ENCODE data around the gene DENND10. TPM values are rescaled to one million over a fixed set of nuclear protein-coding genes. Genes with fewer than 3 reads are reported as not detected.
"Not testable (repeated sequence)": the region's sequence is repeated elsewhere in the genome, so short reads cannot be mapped to it uniquely, and the experiment has no call there.

The DENND10 gene
- total RNA-seq, 4 donors from 2014 or later: 57.1 to 103 (median 59.9) TPM

DNA sequence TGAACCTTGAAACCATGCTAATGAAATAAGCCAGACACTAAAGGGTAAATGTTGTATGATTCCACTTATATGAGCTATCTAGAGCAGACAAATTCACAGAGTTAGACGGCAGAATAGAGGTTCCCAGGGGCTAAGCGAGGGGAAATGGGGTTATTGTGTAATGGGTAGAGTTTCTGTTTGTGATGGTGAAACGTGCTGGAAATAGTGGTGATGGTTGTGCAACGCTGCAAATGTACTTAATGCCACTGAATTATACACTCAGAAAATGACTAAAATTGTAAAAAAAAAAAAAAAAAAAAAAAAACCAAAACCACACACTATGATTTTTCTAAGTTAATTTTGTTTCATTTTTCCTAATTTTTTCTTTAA, 31.6 kb downstream of the DENND10 start:
- Histone ChIP-seq H3K36me3 (peaks cover 0 to 14% (median 0%) of the 10 kb centered on the region in 4 donors), H3K4me1 (peaks cover 0 to 5% (median 1%) of the 10 kb centered on the region in 4 donors), H3K27me3 (no peaks in the 10 kb centered on the region), H3K4me3 (no peak overlapping the region), H3K9me3 (no peaks in the 10 kb centered on the region), H3K27ac (peak overlapping the region in 2 of 4 donors; percentile 25 to 55)
- WGBS, 2 donors (ENCODE audit: low coverage in 1 of 2): 65 to 81% methylated on average over 3 to 4 of the region's 4 CpGs
- in situ Hi-C loops (cut with MboI; ENCODE audit: low pct_ligation_motif_present in 1 of 4, low pct_unique_long_range_greater_than_20kb in 1 of 4, low sequenced_read_pairs in 3 of 4) (loop anchor here in 1 of 4 donors (25.0 kb wide), 1 partner anchor 98 kb away; the partner anchor contains the start of gene NANOS1), intact Hi-C loops (cut with DNase I; ENCODE audit: low total_unique reads) (no loop called here)
- TF ChIP-seq POLR2A (IDR thresholded peaks at IDR 0.05): no peak
- no peak for TF ChIP-seq EP300 (IDR thresholded peaks at IDR 0.05; ENCODE audit: low read depth)
- TF ChIP-seq, protein P1, sequence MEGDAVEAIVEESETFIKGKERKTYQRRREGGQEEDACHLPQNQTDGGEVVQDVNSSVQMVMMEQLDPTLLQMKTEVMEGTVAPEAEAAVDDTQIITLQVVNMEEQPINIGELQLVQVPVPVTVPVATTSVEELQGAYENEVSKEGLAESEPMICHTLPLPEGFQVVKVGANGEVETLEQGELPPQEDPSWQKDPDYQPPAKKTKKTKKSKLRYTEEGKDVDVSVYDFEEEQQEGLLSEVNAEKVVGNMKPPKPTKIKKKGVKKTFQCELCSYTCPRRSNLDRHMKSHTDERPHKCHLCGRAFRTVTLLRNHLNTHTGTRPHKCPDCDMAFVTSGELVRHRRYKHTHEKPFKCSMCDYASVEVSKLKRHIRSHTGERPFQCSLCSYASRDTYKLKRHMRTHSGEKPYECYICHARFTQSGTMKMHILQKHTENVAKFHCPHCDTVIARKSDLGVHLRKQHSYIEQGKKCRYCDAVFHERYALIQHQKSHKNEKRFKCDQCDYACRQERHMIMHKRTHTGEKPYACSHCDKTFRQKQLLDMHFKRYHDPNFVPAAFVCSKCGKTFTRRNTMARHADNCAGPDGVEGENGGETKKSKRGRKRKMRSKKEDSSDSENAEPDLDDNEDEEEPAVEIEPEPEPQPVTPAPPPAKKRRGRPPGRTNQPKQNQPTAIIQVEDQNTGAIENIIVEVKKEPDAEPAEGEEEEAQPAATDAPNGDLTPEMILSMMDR (IDR thresholded peaks at IDR 0.05): no peak
- no peak for TF ChIP-seq POLR2AphosphoS5 (IDR thresholded peaks at IDR 0.05)
- no peak for DNase-seq

DNA sequence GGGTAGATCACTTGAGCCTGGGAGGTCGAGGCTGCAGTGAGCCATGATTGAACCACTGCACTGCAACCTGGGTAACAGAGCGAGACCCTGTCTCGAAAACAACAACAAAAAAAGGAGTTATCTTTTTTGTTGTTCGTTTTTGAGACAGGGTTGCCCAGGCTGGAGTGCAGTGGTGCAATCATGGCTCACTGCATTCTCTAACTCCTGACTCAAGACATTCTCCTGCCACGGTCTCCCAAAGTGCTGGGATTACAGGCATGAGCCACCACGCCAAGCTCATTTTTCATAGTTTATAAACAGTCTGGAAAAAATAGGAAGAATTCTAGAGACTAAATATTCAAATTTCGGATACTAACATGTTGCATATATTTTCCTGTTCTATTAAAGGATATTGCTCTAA, 32.2 kb downstream of the DENND10 start:
- Histone ChIP-seq H3K4me1 (peaks cover 0 to 3% (median 0%) of the 10 kb centered on the region in 4 donors), H3K27ac (peak overlapping the region in 2 of 4 donors; percentile 16 to 25), H3K27me3 (no peaks in the 10 kb centered on the region), H3K9me3 (no peaks in the 10 kb centered on the region), H3K36me3 (peaks cover 0 to 12% (median 0%) of the 10 kb centered on the region in 4 donors), H3K4me3 (no peak overlapping the region)
- DNase-seq: no peak
- 82 to 94% methylated on average over 6 to 7 of the region's 7 CpGs for WGBS, 2 donors (ENCODE audit: low coverage in 1 of 2)
- in situ Hi-C loops (cut with MboI; ENCODE audit: low pct_ligation_motif_present in 1 of 4, low pct_unique_long_range_greater_than_20kb in 1 of 4, low sequenced_read_pairs in 3 of 4): loop anchor here in 1 of 4 donors (25.0 kb wide), 1 partner anchor 99 kb away; the partner anchor contains the start of gene NANOS1
- intact Hi-C loops (cut with DNase I; ENCODE audit: low total_unique reads): no loop called here
- TF ChIP-seq EP300 (IDR thresholded peaks at IDR 0.05; ENCODE audit: low read depth) (no peak), POLR2AphosphoS5 (IDR thresholded peaks at IDR 0.05) (no peak), POLR2A (IDR thresholded peaks at IDR 0.05) (no peak)
- TF ChIP-seq, protein P1 (IDR thresholded peaks at IDR 0.05): no peak

DNA sequence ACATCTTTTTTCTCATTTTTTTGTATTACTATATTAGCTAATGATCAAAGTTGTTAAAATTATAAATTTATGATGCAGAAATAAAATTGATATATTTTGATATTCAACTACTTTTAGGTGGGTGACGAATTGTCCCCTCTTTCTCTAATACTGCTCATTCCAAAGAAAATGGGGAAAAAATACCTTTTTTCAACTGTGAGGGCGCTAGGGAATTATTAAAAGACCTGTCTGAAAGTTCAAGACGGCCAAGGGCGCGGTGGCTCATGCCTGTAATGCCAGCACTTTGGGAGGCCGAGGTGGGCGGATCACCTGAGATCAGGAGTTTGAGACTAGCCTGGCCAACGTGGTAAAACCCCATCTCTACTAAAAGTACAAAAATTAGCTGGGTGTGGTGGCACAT, 34.0 kb downstream of the DENND10 start:
- WGBS, 2 donors (ENCODE audit: low coverage in 1 of 2): 80% methylated on average over 5 to 8 of the region's 8 CpGs
- DNase-seq; H3K27me3 ChIP-seq; H3K4me3 ChIP-seq; intact Hi-C loops (cut with DNase I; ENCODE audit: low total_unique reads); H3K9me3 ChIP-seq; H3K4me1 ChIP-seq; H3K27ac ChIP-seq; H3K36me3 ChIP-seq: not testable (repeated sequence)
- in situ Hi-C loops (cut with MboI; ENCODE audit: low pct_ligation_motif_present in 1 of 4, low pct_unique_long_range_greater_than_20kb in 1 of 4, low sequenced_read_pairs in 3 of 4): loop anchor here in 1 of 4 donors (25.0 kb wide), 1 partner anchor 101 kb away; the partner anchor contains the start of gene NANOS1

DNA sequence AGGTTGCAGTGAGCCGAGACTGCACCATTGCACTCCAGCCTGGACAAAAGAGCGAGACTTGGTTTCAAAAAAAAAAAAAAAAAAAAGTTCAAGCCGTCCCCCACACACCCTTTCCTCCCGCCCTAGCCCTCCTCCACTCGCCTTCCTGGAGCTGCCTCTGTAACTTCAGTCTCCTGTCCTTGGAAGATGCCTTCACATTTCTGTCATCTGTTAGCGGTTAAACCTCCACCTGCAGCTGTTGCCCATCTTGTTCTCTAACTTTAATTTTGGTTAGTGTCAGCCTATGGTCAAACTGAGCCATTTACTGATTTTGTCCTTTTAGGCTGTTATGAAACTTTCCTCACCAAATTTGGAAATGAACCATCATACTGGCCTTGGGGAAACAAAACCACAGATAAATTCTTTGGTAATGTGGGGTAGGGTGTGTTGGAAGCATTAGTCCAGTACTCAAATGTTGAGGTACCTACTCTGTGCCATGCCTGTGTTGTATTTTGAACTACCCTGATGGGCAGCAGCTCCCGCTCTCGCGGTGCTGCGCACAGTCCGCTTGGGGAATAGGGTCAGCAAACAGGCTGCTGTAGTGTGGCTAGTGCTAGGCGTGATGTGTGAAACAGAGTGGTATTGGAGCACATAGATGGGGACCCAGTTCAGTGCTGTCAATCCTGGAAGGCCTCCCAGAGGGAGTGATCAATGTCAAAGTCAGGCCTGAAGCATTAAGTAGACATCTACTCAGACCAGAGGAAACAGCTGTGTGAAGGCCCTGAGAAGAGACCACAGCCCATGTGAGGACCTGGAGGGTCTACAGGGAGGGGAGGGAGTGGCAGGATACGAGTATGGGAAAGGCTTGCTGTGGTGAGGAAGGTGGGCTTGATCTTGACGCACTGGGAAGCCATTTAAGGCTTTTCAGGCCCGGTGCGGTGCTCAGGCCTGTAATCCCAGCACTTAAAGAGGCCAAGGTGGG, 34.7 kb downstream of the DENND10 start:
- Histone ChIP-seq H3K27me3 (no peaks in the 10 kb centered on the region), H3K9me3 (no peaks in the 10 kb centered on the region), H3K4me1 (no peaks in the 10 kb centered on the region), H3K36me3 (peaks cover 0 to 5% (median 0%) of the 10 kb centered on the region in 4 donors), H3K4me3 (no peak overlapping the region), H3K27ac (no peak overlapping the region)
- no peak for DNase-seq
- intact Hi-C loops (cut with DNase I; ENCODE audit: low total_unique reads) (no loop called here), in situ Hi-C loops (cut with MboI; ENCODE audit: low pct_ligation_motif_present in 1 of 4, low pct_unique_long_range_greater_than_20kb in 1 of 4, low sequenced_read_pairs in 3 of 4) (loop anchor here in 1 of 4 donors (25.0 kb wide), 1 partner anchor 101 kb away; the partner anchor contains the start of gene NANOS1)
- 92 to 98% methylated on average over 8 to 16 of the region's 16 CpGs for WGBS, 2 donors (ENCODE audit: low coverage in 1 of 2)
- TF ChIP-seq POLR2A (IDR thresholded peaks at IDR 0.05) (no peak), EP300 (IDR thresholded peaks at IDR 0.05; ENCODE audit: low read depth) (no peak), POLR2AphosphoS5 (IDR thresholded peaks at IDR 0.05) (no peak)
- TF ChIP-seq, protein P1 (IDR thresholded peaks at IDR 0.05): no peak

Measured in transverse colon (tissue), 4 donors.